GM10266 (cell line): ENCODE measurements around the gene CCNYL1.
"Not testable (repeated sequence)": the region's sequence is repeated elsewhere in the genome, so short reads cannot be mapped to it uniquely, and the experiment has no call there.

Source experiments
- DNase-seq: peaks from one replicate; pipeline ENCODE4 v3.0.0; 2012; ENCODE audit errors: extremely low spot score
- CTCF ChIP-seq: IDR thresholded peaks from 2 replicates; pipeline ENCODE4 v1.5.1; 2012; ENCODE audit warnings: mild to moderate bottlenecking, low read depth; ENCODE audit not compliant: control insufficient read depth, insufficient read depth; ENCODE audit errors: missing control alignments

The CCNYL1 gene

GRCh38 chr2:207688597-207688996 is 22.8 kb upstream of the CCNYL1 start:
- no peak for TF ChIP-seq CTCF
- DNase-seq: peak; percentile 27

GRCh38 chr2:207690845-207691461 is 20.5 kb upstream of the CCNYL1 start:
- not testable (repeated sequence) for DNase-seq

GRCh38 chr2:207692206-207693065 is 19.0 kb upstream of the CCNYL1 start:
- TF ChIP-seq CTCF: peak; percentile 49
- DNase-seq: peak; percentile 54

GRCh38 chr2:207693641-207694249 is 17.7 kb upstream of the CCNYL1 start:
- DNase-seq: no peak
- no peak for TF ChIP-seq CTCF

GRCh38 chr2:207694811-207695281 is 16.6 kb upstream of the CCNYL1 start:
- no peak for DNase-seq
- TF ChIP-seq CTCF: no peak

- no peak for TF ChIP-seq CTCF
- no peak for DNase-seq
Observed at GRCh38 chr2:207695293-207695692, 16.1 kb upstream of the CCNYL1 start.

GRCh38 chr2:207696911-207697310 is 14.5 kb upstream of the CCNYL1 start:
- not testable (repeated sequence) for DNase-seq

- DNase-seq: no peak
- TF ChIP-seq CTCF: no peak
Observed at GRCh38 chr2:207697411-207697810, 14.0 kb upstream of the CCNYL1 start.
